ENCODE measurements around the gene TMEM120B. TPM values are rescaled to one million over a fixed set of nuclear protein-coding genes. Genes with fewer than 3 reads are reported as not detected.

Gene TMEM120B
- total RNA-seq, 1 donor from 2014 or later = 14.1 TPM

DNA sequence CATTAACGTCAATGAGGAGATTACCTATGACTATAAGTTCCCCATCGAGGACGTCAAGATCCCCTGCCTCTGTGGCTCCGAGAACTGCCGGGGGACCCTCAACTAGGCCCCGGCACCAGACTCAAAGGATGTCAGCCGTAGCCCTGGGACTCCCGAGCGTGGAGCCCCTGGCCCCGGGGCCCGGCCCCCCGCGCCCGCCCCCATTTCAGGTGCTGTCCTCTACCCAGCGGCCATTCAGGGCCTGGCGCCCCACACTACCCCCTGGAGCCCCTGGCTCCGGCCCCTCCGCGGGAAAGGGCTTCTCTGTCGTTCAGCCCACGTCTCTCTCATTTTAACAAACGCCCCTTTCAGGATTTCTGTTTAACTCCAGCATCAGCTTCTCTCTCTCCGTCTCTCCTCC is 117.6 kb downstream of the TMEM120B start:
- H3K36me3 Mint-ChIP-seq (ENCODE audit: low read depth) = peaks cover 55% of the 10 kb centered on the region
- no peak overlapping the region for H3K27ac Mint-ChIP-seq
- no peaks in the 10 kb centered on the region for H3K4me1 Mint-ChIP-seq (ENCODE audit: low read depth)
- no peak overlapping the region for H3K4me3 Mint-ChIP-seq (ENCODE audit: low read depth)
- H3K27me3 Mint-ChIP-seq (ENCODE audit: low read depth) = no peaks in the 10 kb centered on the region
- intact Hi-C loops (cut with micrococcal nuclease) = loop anchor here (10.0 kb wide), 1 partner anchor 395 kb away; the partner anchor contains the start of gene DIABLO
- no peaks in the 10 kb centered on the region for H3K9me3 Mint-ChIP-seq
- DNase-seq (ENCODE audit: low spot score) = no peak

DNA sequence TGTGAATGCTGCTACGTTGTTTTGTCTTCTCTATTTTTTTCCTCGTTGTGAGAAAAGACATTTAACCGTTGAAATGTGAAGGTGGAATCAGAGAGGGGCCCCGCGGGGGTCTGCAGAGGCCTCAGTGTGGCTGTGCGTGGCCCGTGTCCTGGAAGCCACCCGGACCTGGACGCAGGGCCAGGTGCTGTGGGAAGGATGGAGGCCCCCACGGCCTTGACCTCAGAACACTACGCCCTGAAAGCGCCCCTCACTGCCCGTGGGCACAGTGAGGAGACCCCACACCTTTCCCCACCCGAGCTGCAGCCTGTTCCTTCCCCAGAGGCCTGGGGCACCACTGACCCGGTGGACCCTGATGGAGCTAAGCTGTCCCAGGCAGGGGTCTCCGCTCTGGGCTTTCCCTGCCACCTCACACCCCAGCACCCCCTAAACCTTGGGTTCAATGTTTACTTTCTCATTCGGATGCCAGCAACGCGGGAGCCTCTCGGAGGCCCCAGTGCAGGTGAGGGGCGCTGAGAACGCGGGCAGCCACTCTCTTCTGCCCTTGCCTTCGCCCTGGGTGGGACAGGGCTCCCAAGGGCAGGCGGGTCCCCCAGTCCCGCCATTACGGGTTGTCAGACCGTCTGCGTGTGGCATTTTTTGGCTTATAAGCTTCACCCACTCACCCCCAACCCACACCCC is 118.2 kb downstream of the TMEM120B start:
- H3K4me1 Mint-ChIP-seq (ENCODE audit: low read depth) = no peaks in the 10 kb centered on the region
- no peak overlapping the region for H3K4me3 Mint-ChIP-seq (ENCODE audit: low read depth)
- no peak for DNase-seq (ENCODE audit: low spot score)
- no peaks in the 10 kb centered on the region for H3K9me3 Mint-ChIP-seq
- H3K27ac Mint-ChIP-seq = no peak overlapping the region
- H3K27me3 Mint-ChIP-seq (ENCODE audit: low read depth) = no peaks in the 10 kb centered on the region
- intact Hi-C loops (cut with micrococcal nuclease) = loop anchor here (10.0 kb wide), 1 partner anchor 394 kb away; the partner anchor contains the start of gene DIABLO
- H3K36me3 Mint-ChIP-seq (ENCODE audit: low read depth) = peaks cover 52% of the 10 kb centered on the region

Other genes starting within 250 kb of the TMEM120B start
- 56.2 and 59.3 TPM in 2 replicates for gene KDM2B, start 131.7 kb upstream of the TMEM120B start, total RNA-seq
- 47.6 and 52.6 TPM in 2 replicates for gene ORAI1, start 86.2 kb upstream of the TMEM120B start, total RNA-seq
- gene MORN3, start 43.1 kb upstream of the TMEM120B start, total RNA-seq = 0.34 and 0.37 TPM in 2 replicates
- gene RHOF, start 80.9 kb downstream of the TMEM120B start, total RNA-seq = 115 and 119 TPM in 2 replicates
- gene SETD1B, start 91.3 kb downstream of the TMEM120B start, total RNA-seq = 23.3 and 24.0 TPM in 2 replicates
- not detected in 2 replicates for gene HPD, start 146.1 kb downstream of the TMEM120B start, total RNA-seq
- 65.2 and 71.0 TPM in 2 replicates for gene PSMD9, start 176.0 kb downstream of the TMEM120B start, total RNA-seq
- gene CFAP251, start 205.8 kb downstream of the TMEM120B start, total RNA-seq = 0.80 and 0.82 TPM in 2 replicates